ENCODE data around the gene LRP1. TPM values are rescaled to one million over a fixed set of nuclear protein-coding genes. Genes with fewer than 3 reads are reported as not detected.

Gene LRP1
- total RNA-seq, 4 donors from 2014 or later: 185 to 292 (median 216) TPM

GRCh38 chr12:57205931-57206330, 77.6 kb downstream of the LRP1 start:
- no peak overlapping the region for H3K27ac ChIP-seq
- no peaks in the 10 kb centered on the region for H3K9me3 ChIP-seq
- no peaks in the 10 kb centered on the region for H3K27me3 ChIP-seq
- no peak for ATAC-seq
- no peak overlapping the region for H3K4me3 ChIP-seq
- H3K36me3 ChIP-seq: peaks cover 0 to 98% of the 10 kb centered on the region in 2 donors
- H3K4me1 ChIP-seq: peaks cover 0 to 15% (median 0%) of the 10 kb centered on the region in 3 donors
- 89 to 100% methylated on average over 1 to 3 of the region's 7 CpGs for WGBS, 2 donors (ENCODE audit: low coverage in 1 of 2)
- TF ChIP-seq POLR2AphosphoS5 (IDR thresholded peaks at IDR 0.05) (no peak), EP300 (IDR thresholded peaks at IDR 0.05) (no peak), POLR2A (IDR thresholded peaks at IDR 0.05) (no peak), CTCF (IDR thresholded peaks at IDR 0.05) (no peak)

- 76 to 83% methylated on average over 3 to 6 of the region's 29 CpGs for WGBS, 2 donors (ENCODE audit: low coverage in 1 of 2)
- TF ChIP-seq CTCF (IDR thresholded peaks at IDR 0.05): no peak
- TF ChIP-seq EP300 (IDR thresholded peaks at IDR 0.05): no peak
- TF ChIP-seq POLR2A (IDR thresholded peaks at IDR 0.05): no peak
- TF ChIP-seq POLR2AphosphoS5 (IDR thresholded peaks at IDR 0.05): no peak
- H3K4me1 ChIP-seq: peaks cover 0 to 19% (median 0%) of the 10 kb centered on the region in 3 donors
- H3K4me3 ChIP-seq: no peak overlapping the region
- H3K27me3 ChIP-seq: no peaks in the 10 kb centered on the region
- no peak for ATAC-seq
- H3K9me3 ChIP-seq: no peaks in the 10 kb centered on the region
- H3K36me3 ChIP-seq: peaks cover 0 to 97% of the 10 kb centered on the region in 2 donors
- H3K27ac ChIP-seq: peak overlapping the region in 2 of 4 donors; percentile 31 to 32
Measured at GRCh38 chr12:57207731-57208630, 79.7 kb downstream of the LRP1 start.

GRCh38 chr12:57208631-57209282, 80.5 kb downstream of the LRP1 start:
- Histone ChIP-seq H3K36me3 (peaks cover 0 to 90% of the 10 kb centered on the region in 2 donors), H3K9me3 (no peaks in the 10 kb centered on the region), H3K4me3 (no peak overlapping the region), H3K27me3 (no peaks in the 10 kb centered on the region), H3K4me1 (peaks cover 0 to 26% (median 0%) of the 10 kb centered on the region in 3 donors), H3K27ac (peak overlapping the region in 2 of 4 donors; percentile 31 to 32)
- WGBS, 2 donors (ENCODE audit: low coverage in 1 of 2): 77% methylated on average over 10 of the region's 22 CpGs; no CpG with 5 or more reads in 1 of the 2 donors
- no peak for ATAC-seq
- TF ChIP-seq CTCF (IDR thresholded peaks at IDR 0.05) (no peak), EP300 (IDR thresholded peaks at IDR 0.05) (no peak), POLR2A (IDR thresholded peaks at IDR 0.05) (no peak), POLR2AphosphoS5 (IDR thresholded peaks at IDR 0.05) (no peak)

GRCh38 chr12:57209916-57210315, 81.6 kb downstream of the LRP1 start:
- peaks cover 8% of the 10 kb centered on the region for H3K27me3 ChIP-seq
- no peak overlapping the region for H3K27ac ChIP-seq
- peaks cover 0 to 78% of the 10 kb centered on the region in 2 donors for H3K36me3 ChIP-seq
- no peaks in the 10 kb centered on the region for H3K9me3 ChIP-seq
- no peak overlapping the region for H3K4me3 ChIP-seq
- WGBS, 2 donors (ENCODE audit: low coverage in 1 of 2): 68 to 75% methylated on average over 3 to 5 of the region's 8 CpGs
- H3K4me1 ChIP-seq: peaks cover 0 to 38% (median 3%) of the 10 kb centered on the region in 3 donors
- TF ChIP-seq EP300 (IDR thresholded peaks at IDR 0.05) (no peak), CTCF (IDR thresholded peaks at IDR 0.05) (no peak), POLR2AphosphoS5 (IDR thresholded peaks at IDR 0.05) (no peak), POLR2A (IDR thresholded peaks at IDR 0.05) (no peak)
- no peak for ATAC-seq

Data from gastroesophageal sphincter (tissue), 4 donors.